Measurements from ENCODE around the gene DIDO1. TPM values are rescaled to one million over a fixed set of nuclear protein-coding genes. Genes with fewer than 3 reads are reported as not detected.

DIDO1 gene
- total RNA-seq, 1 experiment from 2014 or later: 77.1 TPM

DNA sequence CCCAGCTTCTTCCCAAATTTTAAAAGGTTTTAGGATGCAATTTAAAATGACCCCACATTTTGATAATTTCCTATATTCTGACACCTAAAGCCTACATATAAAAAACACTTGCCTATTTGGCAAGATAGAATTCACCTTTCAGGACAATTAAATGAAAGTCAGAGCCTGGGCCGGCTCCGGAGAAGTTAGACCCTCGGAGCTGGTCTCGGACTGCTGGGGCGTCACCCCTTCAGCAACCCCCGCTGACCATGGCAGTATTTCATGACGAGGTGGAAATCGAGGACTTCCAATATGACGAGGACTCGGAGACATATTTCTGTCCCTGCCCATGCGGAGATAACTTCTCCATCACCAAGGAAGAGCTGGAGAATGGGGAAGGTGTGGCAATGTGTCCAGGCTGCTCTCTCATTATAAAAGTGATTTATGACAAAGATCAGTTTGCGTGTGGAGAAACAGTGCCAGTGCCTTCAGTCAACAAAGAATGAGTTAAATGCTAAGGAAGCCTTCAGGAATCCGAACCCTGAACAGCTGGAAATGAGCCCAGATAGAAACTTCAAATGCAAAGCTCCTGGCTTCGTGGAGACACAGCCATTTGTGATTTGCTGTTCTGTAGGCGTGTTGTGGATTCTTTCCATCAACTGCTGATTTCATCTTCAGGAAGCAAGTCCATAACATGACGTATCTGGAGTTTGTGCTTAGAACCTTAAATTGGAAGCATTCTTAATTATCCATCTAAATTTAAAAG lies 80.7 kb downstream of the DIDO1 start:
- CTCF ChIA-PET: interaction anchor here (0.9 kb wide), 1 partner anchor 18 kb away, joined by 4 read pairs; no protein-coding TSS in a partner anchor
- no peaks in the 10 kb centered on the region for H3K9me3 Mint-ChIP-seq (ENCODE audit: low read depth, unreplicated experiment)
- no peak for TF ChIP-seq CTCF (IDR thresholded peaks at IDR 0.05; ENCODE audit: unreplicated experiment)
- no peaks in the 10 kb centered on the region for H3K4me1 Mint-ChIP-seq (ENCODE audit: low read depth, unreplicated experiment)
- peaks cover 21% of the 10 kb centered on the region for H3K36me3 Mint-ChIP-seq (ENCODE audit: insufficient read depth, unreplicated experiment)
- DNase-seq: no peak
- no peak overlapping the region for H3K4me3 Mint-ChIP-seq (ENCODE audit: low read depth, unreplicated experiment)
- intact Hi-C loops (cut with micrococcal nuclease; ENCODE audit: unreplicated experiment): no loop called here
- H3K27ac Mint-ChIP-seq (ENCODE audit: unreplicated experiment): no peak overlapping the region
- BruUV-seq (replicated peaks): no TSS peak
- no peaks in the 10 kb centered on the region for H3K27me3 Mint-ChIP-seq (ENCODE audit: unreplicated experiment)

- BruUV-seq (replicated peaks): no TSS peak
- no peak for TF ChIP-seq CTCF (IDR thresholded peaks at IDR 0.05; ENCODE audit: unreplicated experiment)
- H3K9me3 Mint-ChIP-seq (ENCODE audit: low read depth, unreplicated experiment): no peaks in the 10 kb centered on the region
- CTCF ChIA-PET: interaction anchor here (0.6 kb wide), 1 partner anchor 210 kb away, joined by 4 read pairs; no protein-coding TSS in a partner anchor
- no peaks in the 10 kb centered on the region for H3K4me1 Mint-ChIP-seq (ENCODE audit: low read depth, unreplicated experiment)
- H3K4me3 Mint-ChIP-seq (ENCODE audit: low read depth, unreplicated experiment): no peak overlapping the region
- intact Hi-C loops (cut with micrococcal nuclease; ENCODE audit: unreplicated experiment): no loop called here
- no peak overlapping the region for H3K27ac Mint-ChIP-seq (ENCODE audit: unreplicated experiment)
- no peak for DNase-seq
- H3K27me3 Mint-ChIP-seq (ENCODE audit: unreplicated experiment): no peaks in the 10 kb centered on the region
- peaks cover 21% of the 10 kb centered on the region for H3K36me3 Mint-ChIP-seq (ENCODE audit: insufficient read depth, unreplicated experiment)
Observed at GRCh38 chr20:62844182-62844581, 82.1 kb downstream of the DIDO1 start.

DNA sequence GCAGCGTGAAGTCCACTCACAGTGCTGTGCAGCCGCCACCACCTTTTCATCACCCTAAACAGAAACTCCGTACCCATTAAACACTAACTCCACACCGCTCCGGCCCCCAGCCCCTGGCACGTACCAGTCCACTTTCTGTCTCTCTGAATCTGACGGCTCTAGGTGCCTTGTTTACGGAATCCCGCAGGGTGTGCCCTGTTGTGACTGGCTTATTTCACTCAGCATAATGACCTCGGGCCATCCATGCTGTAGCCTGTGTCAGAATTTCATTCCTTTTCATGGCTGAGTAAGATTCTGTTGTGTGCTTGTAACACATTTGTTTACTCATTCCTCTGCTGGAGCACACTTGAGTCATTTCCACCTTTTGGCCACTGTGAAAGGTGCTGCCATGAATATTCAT lies 82.6 kb downstream of the DIDO1 start:
- no peak overlapping the region for H3K4me3 Mint-ChIP-seq (ENCODE audit: low read depth, unreplicated experiment)
- TSS peak; percentile 37 for BruUV-seq (replicated peaks)
- no peaks in the 10 kb centered on the region for H3K27me3 Mint-ChIP-seq (ENCODE audit: unreplicated experiment)
- H3K27ac Mint-ChIP-seq (ENCODE audit: unreplicated experiment): no peak overlapping the region
- DNase-seq: no peak
- H3K4me1 Mint-ChIP-seq (ENCODE audit: low read depth, unreplicated experiment): no peaks in the 10 kb centered on the region
- peaks cover 21% of the 10 kb centered on the region for H3K36me3 Mint-ChIP-seq (ENCODE audit: insufficient read depth, unreplicated experiment)
- no peaks in the 10 kb centered on the region for H3K9me3 Mint-ChIP-seq (ENCODE audit: low read depth, unreplicated experiment)
- CTCF ChIA-PET: interaction anchor here (0.8 kb wide), 1 partner anchor 11 kb away, joined by 3 read pairs; no protein-coding TSS in a partner anchor
- intact Hi-C loops (cut with micrococcal nuclease; ENCODE audit: unreplicated experiment): no loop called here
- TF ChIP-seq CTCF (IDR thresholded peaks at IDR 0.05; ENCODE audit: unreplicated experiment): no peak

DNA sequence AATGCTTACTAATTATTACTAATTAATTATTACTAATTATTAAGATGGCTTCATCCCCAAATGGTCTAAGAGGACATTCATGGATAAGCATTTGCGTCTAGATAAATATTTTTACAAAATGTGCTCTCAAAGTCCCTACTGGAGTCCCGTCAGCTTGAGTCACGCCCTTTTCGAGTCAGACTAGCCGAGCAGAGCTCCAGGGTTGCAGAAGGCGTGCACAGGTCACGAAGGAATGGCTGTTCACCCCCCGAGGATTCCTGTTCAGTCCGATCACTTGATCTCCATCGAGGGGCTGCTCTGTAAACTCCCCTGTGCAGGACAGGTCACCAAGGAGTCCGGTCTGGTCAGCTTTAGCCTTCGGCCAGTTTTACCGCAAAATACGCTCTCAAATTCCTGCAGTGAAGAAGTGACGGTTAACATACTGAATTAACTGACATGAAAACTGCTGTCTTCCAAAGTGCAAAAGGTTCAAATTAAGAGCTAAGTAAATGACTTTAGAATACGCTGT lies 84.5 kb downstream of the DIDO1 start:
- Mint-ChIP-seq H3K36me3 (ENCODE audit: insufficient read depth, unreplicated experiment) (peaks cover 18% of the 10 kb centered on the region), H3K4me3 (ENCODE audit: low read depth, unreplicated experiment) (no peak overlapping the region), H3K27ac (ENCODE audit: unreplicated experiment) (no peak overlapping the region), H3K9me3 (ENCODE audit: low read depth, unreplicated experiment) (no peaks in the 10 kb centered on the region), H3K4me1 (ENCODE audit: low read depth, unreplicated experiment) (no peaks in the 10 kb centered on the region), H3K27me3 (ENCODE audit: unreplicated experiment) (peaks cover 5% of the 10 kb centered on the region)
- no TSS peak for BruUV-seq (replicated peaks)
- intact Hi-C loops (cut with micrococcal nuclease; ENCODE audit: unreplicated experiment): no loop called here
- TF ChIP-seq CTCF (IDR thresholded peaks at IDR 0.05; ENCODE audit: unreplicated experiment): no peak
- CTCF ChIA-PET: no interaction called here
- no peak for DNase-seq

All from Calu3 (cell line).